SK-N-MC (cell line): ENCODE results near the gene MTG1.

Experiments used
- EZH2 ChIP-seq: fragments of 200-600 bp; sonication (generic); IDR thresholded peaks from one replicate; pipeline ENCODE4 v1.6.1; 2017; ENCODE audit warnings: antibody characterized with exemption
- POLR2AphosphoS5 ChIP-seq: IDR thresholded peaks from 2 replicates; pipeline ENCODE4 v1.6.1; 2012; ENCODE audit warnings: mild to moderate bottlenecking, low read depth, low read length, borderline replicate concordance

- TF ChIP-seq POLR2AphosphoS5 (peak; percentile 31; the same call in 1 of the 2 replicates), EZH2 (no peak)
These were observed 29.1 kb downstream of the MTG1 start for GRCh38 chr10:133422807-133423771.
